ENCODE results near the gene SLC18A3. TPM values are rescaled to one million over a fixed set of nuclear protein-coding genes. Genes with fewer than 3 reads are reported as not detected.

The SLC18A3 gene
- total RNA-seq, 1 experiment from 2014 or later, result 0.13 TPM

DNA sequence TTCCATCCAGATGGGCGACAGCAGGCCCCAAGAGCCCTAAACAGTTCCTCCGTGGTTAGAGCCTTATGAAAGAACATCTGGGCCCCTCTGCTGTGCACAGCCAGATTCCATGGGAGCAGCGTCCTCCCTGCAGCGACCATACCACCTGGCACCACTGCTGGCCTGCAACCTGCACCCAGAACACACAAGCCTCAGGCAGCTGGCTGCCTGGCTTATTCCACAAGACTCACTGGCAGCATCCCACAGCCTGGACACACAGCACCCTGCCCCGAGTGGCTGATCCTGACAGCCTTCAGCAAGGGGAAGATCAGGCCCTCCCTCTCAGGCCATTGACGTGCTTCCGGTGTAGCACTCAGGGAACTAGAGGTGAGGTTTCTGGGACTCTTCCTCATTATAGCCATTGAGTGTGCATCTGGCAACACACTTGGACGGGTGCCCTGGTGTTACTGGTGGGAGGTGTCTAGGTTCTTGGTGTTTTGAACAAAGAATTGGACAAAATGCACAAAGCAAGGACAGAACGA lies 37.5 kb upstream of the SLC18A3 start:
- peaks cover 11% of the 10 kb centered on the region for H3K27me3 Mint-ChIP-seq (ENCODE audit: low read depth)
- DNase-seq (ENCODE audit: low spot score), result no peak
- H3K36me3 Mint-ChIP-seq, result 0 out of 2 replicates have a peak, but pooled peaks cover 6% of the 10 kb centered on the region
- TF ChIP-seq RELA (CRISPR knock-in tag; IDR thresholded peaks at IDR 0.05; ENCODE audit: borderline replicate concordance) (no peak), TCF7 (CRISPR knock-in tag; IDR thresholded peaks at IDR 0.05; ENCODE audit: low read depth) (no peak), ZNF219 (CRISPR knock-in tag; IDR thresholded peaks at IDR 0.05; ENCODE audit: borderline replicate concordance) (no peak), JAZF1 (CRISPR knock-in tag; IDR thresholded peaks at IDR 0.05) (no peak), FOXP1 (CRISPR knock-in tag; IDR thresholded peaks at IDR 0.05; ENCODE audit: borderline replicate concordance) (no peak), NFE2L1 (CRISPR knock-in tag; IDR thresholded peaks at IDR 0.05) (no peak), NFATC4 (CRISPR knock-in tag; IDR thresholded peaks at IDR 0.05) (no peak), SMAD4 (CRISPR knock-in tag; IDR thresholded peaks at IDR 0.05) (no peak), ZBTB21 (CRISPR knock-in tag; IDR thresholded peaks at IDR 0.05; ENCODE audit: borderline replicate concordance) (no peak), ATF1 (CRISPR knock-in tag; IDR thresholded peaks at IDR 0.05) (no peak), ELF4 (CRISPR knock-in tag; IDR thresholded peaks at IDR 0.05; ENCODE audit: low read depth) (no peak), ZNF396 (CRISPR knock-in tag; IDR thresholded peaks at IDR 0.05; ENCODE audit: borderline replicate concordance) (no peak)
- TF ChIP-seq, protein P1, sequence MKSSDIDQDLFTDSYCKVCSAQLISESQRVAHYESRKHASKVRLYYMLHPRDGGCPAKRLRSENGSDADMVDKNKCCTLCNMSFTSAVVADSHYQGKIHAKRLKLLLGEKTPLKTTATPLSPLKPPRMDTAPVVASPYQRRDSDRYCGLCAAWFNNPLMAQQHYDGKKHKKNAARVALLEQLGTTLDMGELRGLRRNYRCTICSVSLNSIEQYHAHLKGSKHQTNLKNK (CRISPR knock-in tag; IDR thresholded peaks at IDR 0.05), result no peak
- TF ChIP-seq, protein P2, sequence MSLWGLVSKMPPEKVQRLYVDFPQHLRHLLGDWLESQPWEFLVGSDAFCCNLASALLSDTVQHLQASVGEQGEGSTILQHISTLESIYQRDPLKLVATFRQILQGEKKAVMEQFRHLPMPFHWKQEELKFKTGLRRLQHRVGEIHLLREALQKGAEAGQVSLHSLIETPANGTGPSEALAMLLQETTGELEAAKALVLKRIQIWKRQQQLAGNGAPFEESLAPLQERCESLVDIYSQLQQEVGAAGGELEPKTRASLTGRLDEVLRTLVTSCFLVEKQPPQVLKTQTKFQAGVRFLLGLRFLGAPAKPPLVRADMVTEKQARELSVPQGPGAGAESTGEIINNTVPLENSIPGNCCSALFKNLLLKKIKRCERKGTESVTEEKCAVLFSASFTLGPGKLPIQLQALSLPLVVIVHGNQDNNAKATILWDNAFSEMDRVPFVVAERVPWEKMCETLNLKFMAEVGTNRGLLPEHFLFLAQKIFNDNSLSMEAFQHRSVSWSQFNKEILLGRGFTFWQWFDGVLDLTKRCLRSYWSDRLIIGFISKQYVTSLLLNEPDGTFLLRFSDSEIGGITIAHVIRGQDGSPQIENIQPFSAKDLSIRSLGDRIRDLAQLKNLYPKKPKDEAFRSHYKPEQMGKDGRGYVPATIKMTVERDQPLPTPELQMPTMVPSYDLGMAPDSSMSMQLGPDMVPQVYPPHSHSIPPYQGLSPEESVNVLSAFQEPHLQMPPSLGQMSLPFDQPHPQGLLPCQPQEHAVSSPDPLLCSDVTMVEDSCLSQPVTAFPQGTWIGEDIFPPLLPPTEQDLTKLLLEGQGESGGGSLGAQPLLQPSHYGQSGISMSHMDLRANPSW (CRISPR knock-in tag; conservative IDR thresholded peaks at IDR 0.05; ENCODE audit: low read depth), result no peak
- TF ChIP-seq, protein P3, sequence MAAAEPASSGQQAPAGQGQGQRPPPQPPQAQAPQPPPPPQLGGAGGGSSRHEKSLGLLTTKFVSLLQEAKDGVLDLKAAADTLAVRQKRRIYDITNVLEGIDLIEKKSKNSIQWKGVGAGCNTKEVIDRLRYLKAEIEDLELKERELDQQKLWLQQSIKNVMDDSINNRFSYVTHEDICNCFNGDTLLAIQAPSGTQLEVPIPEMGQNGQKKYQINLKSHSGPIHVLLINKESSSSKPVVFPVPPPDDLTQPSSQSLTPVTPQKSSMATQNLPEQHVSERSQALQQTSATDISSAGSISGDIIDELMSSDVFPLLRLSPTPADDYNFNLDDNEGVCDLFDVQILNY (CRISPR knock-in tag; IDR thresholded peaks at IDR 0.05), result no peak
- TF ChIP-seq, protein P4, sequence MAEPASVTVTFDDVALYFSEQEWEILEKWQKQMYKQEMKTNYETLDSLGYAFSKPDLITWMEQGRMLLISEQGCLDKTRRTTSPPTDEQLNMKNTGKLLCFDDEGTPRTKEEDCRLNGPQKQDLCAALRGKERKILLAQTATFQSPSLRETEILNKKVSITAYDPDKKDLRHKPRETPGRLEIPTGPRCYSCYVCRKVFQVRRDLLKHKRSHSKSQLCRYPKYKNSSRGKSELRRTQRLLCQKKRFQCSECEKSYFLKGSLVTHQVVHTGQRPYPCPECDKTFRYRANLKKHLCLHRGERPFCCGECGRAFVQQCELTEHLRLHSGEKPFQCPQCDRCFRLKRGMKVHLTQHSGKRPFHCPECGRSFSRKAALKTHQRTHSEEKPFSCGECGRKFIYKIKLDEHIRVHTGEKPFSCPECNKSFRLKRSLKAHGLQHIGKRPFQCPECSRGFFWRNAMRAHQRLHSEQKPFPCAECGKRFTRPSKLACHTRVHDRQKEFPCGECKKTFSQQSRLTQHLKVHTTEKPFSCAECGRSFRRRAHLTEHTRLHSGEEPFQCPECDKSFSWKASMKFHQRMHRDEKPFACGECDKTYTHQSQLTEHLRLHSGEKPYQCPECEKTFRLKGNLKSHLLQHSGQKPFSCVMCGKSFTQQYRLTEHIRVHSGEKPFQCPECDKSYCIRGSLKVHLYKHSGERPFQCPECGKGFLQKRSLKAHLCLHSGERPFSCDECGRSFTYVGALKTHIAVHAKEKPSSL (CRISPR knock-in tag; conservative IDR thresholded peaks at IDR 0.05), result no peak
- TF ChIP-seq, protein P5, sequence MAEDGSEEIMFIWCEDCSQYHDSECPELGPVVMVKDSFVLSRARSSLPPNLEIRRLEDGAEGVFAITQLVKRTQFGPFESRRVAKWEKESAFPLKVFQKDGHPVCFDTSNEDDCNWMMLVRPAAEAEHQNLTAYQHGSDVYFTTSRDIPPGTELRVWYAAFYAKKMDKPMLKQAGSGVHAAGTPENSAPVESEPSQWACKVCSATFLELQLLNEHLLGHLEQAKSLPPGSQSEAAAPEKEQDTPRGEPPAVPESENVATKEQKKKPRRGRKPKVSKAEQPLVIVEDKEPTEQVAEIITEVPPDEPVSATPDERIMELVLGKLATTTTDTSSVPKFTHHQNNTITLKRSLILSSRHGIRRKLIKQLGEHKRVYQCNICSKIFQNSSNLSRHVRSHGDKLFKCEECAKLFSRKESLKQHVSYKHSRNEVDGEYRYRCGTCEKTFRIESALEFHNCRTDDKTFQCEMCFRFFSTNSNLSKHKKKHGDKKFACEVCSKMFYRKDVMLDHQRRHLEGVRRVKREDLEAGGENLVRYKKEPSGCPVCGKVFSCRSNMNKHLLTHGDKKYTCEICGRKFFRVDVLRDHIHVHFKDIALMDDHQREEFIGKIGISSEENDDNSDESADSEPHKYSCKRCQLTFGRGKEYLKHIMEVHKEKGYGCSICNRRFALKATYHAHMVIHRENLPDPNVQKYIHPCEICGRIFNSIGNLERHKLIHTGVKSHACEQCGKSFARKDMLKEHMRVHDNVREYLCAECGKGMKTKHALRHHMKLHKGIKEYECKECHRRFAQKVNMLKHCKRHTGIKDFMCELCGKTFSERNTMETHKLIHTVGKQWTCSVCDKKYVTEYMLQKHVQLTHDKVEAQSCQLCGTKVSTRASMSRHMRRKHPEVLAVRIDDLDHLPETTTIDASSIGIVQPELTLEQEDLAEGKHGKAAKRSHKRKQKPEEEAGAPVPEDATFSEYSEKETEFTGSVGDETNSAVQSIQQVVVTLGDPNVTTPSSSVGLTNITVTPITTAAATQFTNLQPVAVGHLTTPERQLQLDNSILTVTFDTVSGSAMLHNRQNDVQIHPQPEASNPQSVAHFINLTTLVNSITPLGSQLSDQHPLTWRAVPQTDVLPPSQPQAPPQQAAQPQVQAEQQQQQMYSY (CRISPR knock-in tag; IDR thresholded peaks at IDR 0.05), result no peak
- TF ChIP-seq, protein P6, sequence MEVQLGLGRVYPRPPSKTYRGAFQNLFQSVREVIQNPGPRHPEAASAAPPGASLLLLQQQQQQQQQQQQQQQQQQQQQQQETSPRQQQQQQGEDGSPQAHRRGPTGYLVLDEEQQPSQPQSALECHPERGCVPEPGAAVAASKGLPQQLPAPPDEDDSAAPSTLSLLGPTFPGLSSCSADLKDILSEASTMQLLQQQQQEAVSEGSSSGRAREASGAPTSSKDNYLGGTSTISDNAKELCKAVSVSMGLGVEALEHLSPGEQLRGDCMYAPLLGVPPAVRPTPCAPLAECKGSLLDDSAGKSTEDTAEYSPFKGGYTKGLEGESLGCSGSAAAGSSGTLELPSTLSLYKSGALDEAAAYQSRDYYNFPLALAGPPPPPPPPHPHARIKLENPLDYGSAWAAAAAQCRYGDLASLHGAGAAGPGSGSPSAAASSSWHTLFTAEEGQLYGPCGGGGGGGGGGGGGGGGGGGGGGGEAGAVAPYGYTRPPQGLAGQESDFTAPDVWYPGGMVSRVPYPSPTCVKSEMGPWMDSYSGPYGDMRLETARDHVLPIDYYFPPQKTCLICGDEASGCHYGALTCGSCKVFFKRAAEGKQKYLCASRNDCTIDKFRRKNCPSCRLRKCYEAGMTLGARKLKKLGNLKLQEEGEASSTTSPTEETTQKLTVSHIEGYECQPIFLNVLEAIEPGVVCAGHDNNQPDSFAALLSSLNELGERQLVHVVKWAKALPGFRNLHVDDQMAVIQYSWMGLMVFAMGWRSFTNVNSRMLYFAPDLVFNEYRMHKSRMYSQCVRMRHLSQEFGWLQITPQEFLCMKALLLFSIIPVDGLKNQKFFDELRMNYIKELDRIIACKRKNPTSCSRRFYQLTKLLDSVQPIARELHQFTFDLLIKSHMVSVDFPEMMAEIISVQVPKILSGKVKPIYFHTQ (CRISPR knock-in tag; IDR thresholded peaks at IDR 0.05), result no peak
- POLR2A ChIA-PET, result no interaction called here
- H3K4me3 Mint-ChIP-seq, result no peak overlapping the region
- H3K4me1 Mint-ChIP-seq, result no peaks in the 10 kb centered on the region
- ATAC-seq, result no peak
- no peak overlapping the region for H3K27ac Mint-ChIP-seq
- CTCF ChIA-PET, result no interaction called here
- peaks cover 22% of the 10 kb centered on the region for H3K9me3 Mint-ChIP-seq

Data from WTC11 (cell line).